Neutrophil (primary cell): ENCODE measurements around the gene IFT22.

ENCODE experiments used
- H3K27ac ChIP-seq: fragments of 200-600 bp; sonication (generic); 2 replicates; pipeline ENCODE4 v1.5.1; 2016; ENCODE audit warnings: mild to moderate bottlenecking, moderate library complexity
- H3K27me3 ChIP-seq: fragments of 200-600 bp; sonication (generic); 2 replicates; pipeline ENCODE4 v1.6.0; 2016; ENCODE audit warnings: mild to moderate bottlenecking
- H3K36me3 ChIP-seq: fragments of 200-600 bp; sonication (generic); 2 replicates; pipeline ENCODE4 v1.5.1; 2017
- H3K4me1 ChIP-seq, 2 experiments: fragments of 200-600 bp in 1 of 2; sonication (generic) in 1 of 2; 1 replicate in 1 of 2; 2 replicates in 1 of 2; pipeline versions ENCODE4 v1.5.1 to v1.6.1; 2013 to 2016; ENCODE audit warnings: low read depth in 1 of 2, low read length in 1 of 2, mild to moderate bottlenecking in 1 of 2, moderate library complexity in 1 of 2; ENCODE audit not compliant: control insufficient read depth in 1 of 2, insufficient read depth in 1 of 2
- H3K4me3 ChIP-seq, 2 experiments: fragments of 200-600 bp in 1 of 2; sonication (generic) in 1 of 2; 1 replicate in 1 of 2; 2 replicates in 1 of 2; pipeline ENCODE4 v1.5.1; 2013 to 2016; ENCODE audit warnings: low read depth in 1 of 2, low read length in 1 of 2, mild to moderate bottlenecking in 1 of 2, moderate library complexity in 1 of 2
- H3K9me3 ChIP-seq: fragments of 200-600 bp; sonication (generic); 2 replicates; pipeline ENCODE4 v1.5.1; 2016
- CTCF ChIP-seq: fragments of 200-600 bp; sonication (generic); IDR thresholded peaks from 2 replicates; pipeline ENCODE4 v1.5.1; 2016; ENCODE audit warnings: antibody characterized with exemption

IFT22 gene

GRCh38 chr7:101328159-101328558, 6.5 kb upstream of the IFT22 start:
- TF ChIP-seq CTCF: no peak
- no peak overlapping the region for H3K27ac ChIP-seq
- H3K9me3 ChIP-seq: no peaks in the 10 kb centered on the region
- H3K27me3 ChIP-seq: peaks cover 19% of the 10 kb centered on the region
- no peaks in the 10 kb centered on the region for H3K36me3 ChIP-seq
- no peak overlapping the region for H3K4me3 ChIP-seq
- H3K4me1 ChIP-seq: no peaks in the 10 kb centered on the region

GRCh38 chr7:101319401-101319800, 2.2 kb downstream of the IFT22 start:
- Histone ChIP-seq H3K9me3 (no peaks in the 10 kb centered on the region), H3K4me3 (no peak overlapping the region), H3K27me3 (peaks cover 11% of the 10 kb centered on the region), H3K36me3 (no peaks in the 10 kb centered on the region), H3K27ac (no peak overlapping the region), H3K4me1 (peaks cover 5 to 8% of the 10 kb centered on the region in 2 experiments)
- TF ChIP-seq CTCF: no peak

- Histone ChIP-seq H3K27ac (no peak overlapping the region), H3K9me3 (no peaks in the 10 kb centered on the region), H3K4me3 (no peak overlapping the region), H3K27me3 (peaks cover 12% of the 10 kb centered on the region), H3K4me1 (no peaks in the 10 kb centered on the region), H3K36me3 (no peaks in the 10 kb centered on the region)
- no peak for TF ChIP-seq CTCF
Observed at GRCh38 chr7:101315336-101315735, 6.3 kb downstream of the IFT22 start.

- no peaks in the 10 kb centered on the region for H3K9me3 ChIP-seq
- no peak overlapping the region for H3K27ac ChIP-seq
- no peak overlapping the region for H3K4me3 ChIP-seq
- peaks cover 80% of the 10 kb centered on the region for H3K27me3 ChIP-seq
- H3K36me3 ChIP-seq: no peaks in the 10 kb centered on the region
- TF ChIP-seq CTCF: no peak
- H3K4me1 ChIP-seq: no peaks in the 10 kb centered on the region
Observed at GRCh38 chr7:101308245-101309085, 13.1 kb downstream of the IFT22 start.

GRCh38 chr7:101306307-101306706, 15.3 kb downstream of the IFT22 start:
- Histone ChIP-seq H3K4me3 (no peak overlapping the region), H3K36me3 (no peaks in the 10 kb centered on the region), H3K27ac (no peak overlapping the region), H3K4me1 (no peaks in the 10 kb centered on the region), H3K9me3 (no peaks in the 10 kb centered on the region), H3K27me3 (peaks cover 95% of the 10 kb centered on the region)
- no peak for TF ChIP-seq CTCF
